ENCODE data around the gene PRAC2.
A peak's percentile ranks its signal among the peaks of the same experiment; 100 is the strongest.

Gene PRAC2

GRCh38 chr17:48720266-48721008 is 2.5 kb upstream of the PRAC2 start:
- no peak for DNase-seq

- no peak for DNase-seq
Measured at GRCh38 chr17:48721009-48721402, 2.0 kb upstream of the PRAC2 start.

GRCh38 chr17:48722201-48722907 is 631 bp upstream of the PRAC2 start, which contains the start of gene PRAC1:
Gene PRAC1 (minus strand): TSS chr17:48722518. CDS start chr17:48722392, 126 bp downstream.
- DNase-seq, result no peak

- DNase-seq, result no peak
Measured at GRCh38 chr17:48723423-48724250, 652 bp downstream of the PRAC2 start.

- DNase-seq, result peak; percentile 89
Measured at GRCh38 chr17:48724251-48725003, 1.4 kb downstream of the PRAC2 start.

- DNase-seq, result no peak
Measured at GRCh38 chr17:48725004-48725287, 2.0 kb downstream of the PRAC2 start.

GRCh38 chr17:48725288-48726064 is 2.5 kb downstream of the PRAC2 start:
- no peak for DNase-seq

GRCh38 chr17:48726114-48726915 is 3.3 kb downstream of the PRAC2 start:
- no peak for DNase-seq

- no peak for DNase-seq
Measured at GRCh38 chr17:48726916-48727286, 3.9 kb downstream of the PRAC2 start.

GRCh38 chr17:48727415-48728175 is 4.6 kb downstream of the PRAC2 start:
- DNase-seq, result no peak

GRCh38 chr17:48728232-48729231 is 5.5 kb downstream of the PRAC2 start, which contains the start of gene HOXB13:
Gene HOXB13 (minus strand): TSS chr17:48728750. CDS start chr17:48728593, 157 bp downstream.
- no peak for DNase-seq

- DNase-seq, result no peak
Measured at GRCh38 chr17:48729335-48730239, 6.6 kb downstream of the PRAC2 start.

GRCh38 chr17:48730240-48730550 is 7.2 kb downstream of the PRAC2 start:
- no peak for DNase-seq

GRCh38 chr17:48731355-48731754 is 8.4 kb downstream of the PRAC2 start:
- no peak for DNase-seq

GRCh38 chr17:48732688-48733629 is 10.0 kb downstream of the PRAC2 start:
- no peak for DNase-seq

- no peak for DNase-seq
Measured at GRCh38 chr17:48733632-48734328, 10.8 kb downstream of the PRAC2 start.

All from suppressor macrophage treated with lipopolysaccharide for 4 hours (primary cell).